ES-I3 (cell line): ENCODE results near the gene UBE2F.
A peak's percentile ranks its signal among the peaks of the same experiment; 100 is the strongest.

Experiments used
- H3K36me3 ChIP-seq: 2 replicates; pipeline ENCODE4 v1.6.1; 2013; ENCODE audit warnings: mild to moderate bottlenecking, low read length, control low read depth, moderate library complexity; ENCODE audit not compliant: insufficient read depth
- H3K4me1 ChIP-seq: 2 replicates; pipeline ENCODE4 v1.6.1; 2013; ENCODE audit warnings: mild to moderate bottlenecking, control low read depth, low read length; ENCODE audit not compliant: insufficient read depth
- H3K9ac ChIP-seq: 2 replicates; pipeline ENCODE4 v1.6.1; 2013; ENCODE audit warnings: low read depth, mild to moderate bottlenecking, low read length, moderate library complexity
- H3K9me3 ChIP-seq: 2 replicates; pipeline ENCODE4 v1.6.1; 2013; ENCODE audit warnings: mild to moderate bottlenecking, low read length, moderate library complexity; ENCODE audit not compliant: control insufficient read depth, insufficient read depth

The UBE2F gene, protein sequence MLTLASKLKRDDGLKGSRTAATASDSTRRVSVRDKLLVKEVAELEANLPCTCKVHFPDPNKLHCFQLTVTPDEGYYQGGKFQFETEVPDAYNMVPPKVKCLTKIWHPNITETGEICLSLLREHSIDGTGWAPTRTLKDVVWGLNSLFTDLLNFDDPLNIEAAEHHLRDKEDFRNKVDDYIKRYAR

DNA sequence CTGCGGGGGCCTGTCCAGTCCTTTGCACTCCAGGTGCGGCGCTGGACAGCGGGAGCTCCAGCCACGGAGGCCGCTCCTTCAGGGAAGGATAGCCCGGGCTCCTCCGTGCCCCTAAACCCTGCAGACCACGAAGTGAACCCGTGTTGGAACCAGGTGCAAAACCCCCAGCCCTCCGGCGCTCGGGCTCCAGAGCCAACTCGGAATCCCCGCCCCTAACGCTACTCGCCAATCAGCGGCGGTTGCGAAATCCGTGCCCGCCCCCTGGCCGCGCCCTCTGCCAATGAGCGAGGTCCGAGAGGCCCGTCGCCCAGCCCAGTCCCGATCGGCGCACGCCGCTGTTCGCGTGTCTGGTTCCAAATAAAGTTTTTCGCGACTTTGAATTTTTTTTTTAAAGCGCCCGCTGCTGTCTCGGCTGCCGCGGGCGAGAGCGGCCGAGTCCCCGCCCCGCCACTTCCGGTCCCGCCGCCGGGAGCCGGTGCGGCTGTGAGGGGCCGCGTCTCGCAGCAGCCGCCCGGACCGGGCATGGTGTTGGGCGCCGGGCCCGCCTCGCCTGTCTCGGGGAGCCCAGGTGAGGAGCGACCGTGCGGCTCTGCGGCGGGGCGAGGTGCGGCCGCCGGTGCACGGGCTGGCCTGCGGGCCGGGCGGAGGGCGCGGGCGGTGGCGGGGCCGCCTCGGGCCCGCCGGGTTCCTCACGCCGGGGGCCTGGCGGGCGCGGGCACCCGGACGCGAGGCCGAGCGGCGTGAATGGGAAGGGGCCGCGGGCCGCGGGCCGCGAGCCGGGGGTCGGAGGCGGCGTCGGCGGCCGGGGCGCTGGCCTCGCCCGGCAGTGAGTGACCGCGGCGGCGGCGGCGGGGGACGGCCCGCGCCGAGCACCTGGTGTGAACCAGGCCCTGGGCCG lies at the start of gene UBE2F:
TSS of gene UBE2F (plus strand) at position 450 of the 898 bp plus-strand sequence. CDS start 6,094 bp downstream, outside the sequence.
- H3K4me1 ChIP-seq: no peaks in the 10 kb centered on the region
- H3K9ac ChIP-seq: peak within 1 kb of the TSS; percentile 94
- peaks cover 6% of the 10 kb centered on the region; the same call in 1 of the 2 replicates for H3K9me3 ChIP-seq
- no peaks in the 10 kb centered on the region for H3K36me3 ChIP-seq

DNA sequence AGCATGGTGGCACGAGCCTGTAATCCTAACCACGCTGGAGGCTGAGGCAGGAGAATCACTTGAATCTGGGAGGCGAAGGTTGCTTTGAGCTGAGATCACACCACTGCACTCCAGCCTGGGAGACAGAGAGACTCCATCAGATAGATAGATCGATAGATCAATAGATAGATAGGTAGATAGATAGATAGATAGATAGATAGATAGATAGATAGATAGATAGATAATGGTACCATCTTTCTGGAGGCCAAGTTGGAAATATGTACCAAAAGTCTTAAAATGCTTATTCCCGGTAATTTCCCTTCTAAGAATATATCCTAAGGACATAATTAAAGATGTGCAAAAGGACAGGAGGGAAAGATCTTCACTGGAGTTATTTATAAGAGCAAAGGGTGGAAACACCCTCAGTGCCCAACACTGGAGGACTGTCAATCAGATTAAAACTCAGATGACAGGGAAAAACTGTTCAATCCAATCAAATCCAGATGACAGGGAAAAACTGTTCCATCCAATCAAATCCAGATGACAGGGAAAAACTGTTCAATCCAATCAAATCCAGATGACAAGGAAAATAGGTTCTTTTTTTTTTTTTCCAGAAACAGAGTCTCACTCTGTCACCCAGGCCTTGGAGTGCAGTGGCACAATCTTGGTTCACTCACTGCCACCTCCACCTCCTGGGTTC lies 49.0 kb upstream of the UBE2F start:
- Histone ChIP-seq H3K4me1 (peaks cover 2% of the 10 kb centered on the region; the same call in 1 of the 2 replicates), H3K9me3 (no peaks in the 10 kb centered on the region), H3K36me3 (no peaks in the 10 kb centered on the region), H3K9ac (no peak overlapping the region)

DNA sequence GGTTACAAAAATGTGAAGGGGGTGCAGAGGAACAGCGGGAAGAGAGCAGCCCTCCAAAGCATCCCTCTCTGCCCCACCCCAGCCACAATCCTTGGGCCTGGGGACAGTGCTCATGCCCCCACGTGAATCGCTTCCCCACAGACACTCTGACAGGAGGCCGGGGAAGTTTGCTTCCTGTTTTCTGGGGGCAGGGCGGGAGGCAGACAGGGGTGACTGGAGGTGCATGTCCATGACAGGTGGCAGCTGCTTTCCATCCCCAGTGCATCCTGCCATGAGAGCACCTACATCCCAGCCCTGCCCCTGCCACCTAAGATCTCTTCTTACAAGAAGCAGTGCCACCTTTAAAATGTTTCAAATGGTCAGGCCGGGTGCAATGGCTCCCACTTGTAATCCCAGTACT lies 47.2 kb upstream of the UBE2F start:
- Histone ChIP-seq H3K36me3 (no peaks in the 10 kb centered on the region), H3K9me3 (no peaks in the 10 kb centered on the region), H3K9ac (no peak overlapping the region), H3K4me1 (peaks cover 6% of the 10 kb centered on the region; the same call in 1 of the 2 replicates)

DNA sequence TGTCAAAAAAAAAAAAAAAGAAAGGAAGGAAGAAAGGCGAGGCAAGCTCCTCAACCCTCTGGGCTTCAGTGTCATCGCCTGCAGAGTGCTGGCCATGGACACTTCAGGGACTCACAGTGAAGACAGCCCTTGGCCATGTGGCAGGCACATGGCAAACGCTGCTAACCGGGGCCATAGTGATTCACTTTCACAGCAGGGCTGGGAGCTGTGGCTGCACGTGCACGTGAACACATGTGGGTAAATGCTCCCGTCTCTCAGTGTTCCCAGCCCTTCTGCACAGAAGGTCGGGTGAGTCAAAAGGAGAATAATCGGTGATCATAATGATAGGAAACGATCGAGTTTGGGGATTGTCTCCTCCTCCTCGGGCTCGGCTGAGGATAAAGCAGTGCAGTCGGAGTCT lies 46.1 kb upstream of the UBE2F start:
- peaks cover 6% of the 10 kb centered on the region; the same call in 1 of the 2 replicates for H3K4me1 ChIP-seq
- no peaks in the 10 kb centered on the region for H3K36me3 ChIP-seq
- no peaks in the 10 kb centered on the region for H3K9me3 ChIP-seq
- H3K9ac ChIP-seq: no peak overlapping the region

DNA sequence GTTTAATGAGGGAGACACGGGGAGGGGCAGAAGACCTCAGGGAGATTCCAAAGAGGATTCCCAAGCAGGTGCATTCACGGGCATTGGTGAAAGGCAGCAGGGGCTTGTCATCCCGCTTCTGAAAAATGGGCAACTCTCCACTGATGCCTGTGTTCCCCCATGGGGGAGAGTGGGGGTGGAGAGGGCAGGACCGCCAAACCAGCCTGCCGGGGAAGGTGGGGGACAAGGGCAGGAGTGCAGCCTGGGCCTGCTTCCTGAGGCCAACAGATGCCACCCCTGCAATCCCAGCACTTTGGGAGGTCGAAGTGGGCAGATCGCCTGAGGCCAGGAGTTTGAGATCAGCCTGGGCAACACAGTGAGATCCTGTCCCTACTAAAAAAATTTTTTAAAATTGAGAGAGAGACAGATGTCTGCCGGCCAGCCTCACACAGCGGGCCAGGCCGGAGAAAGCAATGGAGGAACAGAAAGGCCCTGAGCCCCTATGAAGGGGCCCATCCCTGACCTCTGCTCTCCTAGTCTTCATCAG lies 44.8 kb upstream of the UBE2F start:
- Histone ChIP-seq H3K36me3 (no peaks in the 10 kb centered on the region), H3K9me3 (no peaks in the 10 kb centered on the region), H3K4me1 (peaks cover 6% of the 10 kb centered on the region; the same call in 1 of the 2 replicates), H3K9ac (no peak overlapping the region)

DNA sequence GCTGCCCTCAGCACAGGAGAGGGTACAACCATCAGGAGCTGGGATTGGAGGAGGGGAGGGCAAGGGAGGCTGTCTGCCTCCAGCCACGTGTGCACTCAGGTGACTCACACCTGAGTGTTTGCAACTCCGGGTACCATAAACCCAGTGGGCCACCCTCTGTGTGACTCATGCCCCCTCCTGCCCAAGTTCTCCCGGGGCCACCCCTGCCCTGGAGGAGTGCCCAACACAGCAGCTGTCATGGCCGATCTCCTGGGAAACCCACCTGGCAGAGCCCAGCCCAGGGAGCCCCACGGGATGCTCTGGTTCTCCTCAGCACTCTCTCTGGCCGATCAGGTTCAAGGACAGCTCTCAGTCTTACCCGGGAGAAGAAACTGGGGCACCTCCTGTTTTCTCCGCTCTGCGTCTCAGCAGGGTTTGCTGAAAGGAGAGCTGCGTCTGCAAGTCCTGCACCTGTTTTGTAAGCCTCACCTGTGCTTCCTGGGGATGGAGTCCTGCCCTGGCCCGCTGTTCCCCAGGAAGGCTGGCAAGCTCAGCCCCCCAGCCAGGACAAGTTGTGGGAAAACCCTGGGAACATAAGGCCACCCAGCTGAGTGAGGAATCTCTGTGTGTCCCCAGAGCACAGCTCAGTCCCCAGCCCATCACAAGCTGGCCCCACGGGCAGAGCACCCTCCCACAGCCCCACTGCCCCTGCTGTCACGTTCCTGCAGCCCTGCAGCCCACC lies 44.0 kb upstream of the UBE2F start:
- Histone ChIP-seq H3K9ac (no peak overlapping the region; the same call in 1 of the 2 replicates), H3K36me3 (no peaks in the 10 kb centered on the region), H3K9me3 (no peaks in the 10 kb centered on the region), H3K4me1 (peaks cover 6% of the 10 kb centered on the region; the same call in 1 of the 2 replicates)

DNA sequence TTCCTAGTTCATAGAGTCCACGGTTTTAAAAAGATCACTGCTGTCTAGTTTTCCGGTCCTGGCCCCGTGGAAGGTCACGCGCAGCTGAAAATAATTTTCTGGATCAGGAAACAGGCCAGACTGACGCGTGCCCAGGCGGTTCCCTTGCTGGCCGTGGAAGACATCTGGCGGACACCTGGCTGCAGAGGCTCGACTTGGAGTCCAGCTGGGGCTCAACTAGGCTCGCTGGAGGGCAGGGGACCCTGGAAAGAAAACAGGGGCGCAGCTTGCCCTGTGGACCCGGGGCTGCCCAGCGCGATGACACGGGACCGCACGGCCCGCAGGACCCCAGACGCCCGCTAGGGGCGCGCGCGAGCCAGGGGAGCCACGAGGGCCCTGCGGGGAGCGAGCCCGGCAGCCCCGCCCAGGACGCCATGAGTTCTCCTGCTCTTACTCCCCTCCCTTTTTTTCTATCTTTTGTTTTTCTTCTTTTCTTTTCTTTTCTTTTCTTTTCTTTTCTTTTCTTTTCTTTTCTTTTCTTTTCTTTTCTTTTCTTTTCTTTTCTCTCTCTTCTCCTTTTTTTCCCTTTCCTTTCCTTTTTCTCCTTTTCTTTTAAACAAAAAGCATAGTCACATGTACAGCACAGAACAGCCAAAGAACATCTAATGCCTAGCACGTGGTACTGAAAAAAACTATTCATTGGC lies 43.2 kb upstream of the UBE2F start:
- Histone ChIP-seq H3K36me3 (no peaks in the 10 kb centered on the region), H3K4me1 (peaks cover 6% of the 10 kb centered on the region; the same call in 1 of the 2 replicates), H3K9me3 (no peaks in the 10 kb centered on the region), H3K9ac (peak overlapping the region; percentile 25; the same call in 1 of the 2 replicates)

DNA sequence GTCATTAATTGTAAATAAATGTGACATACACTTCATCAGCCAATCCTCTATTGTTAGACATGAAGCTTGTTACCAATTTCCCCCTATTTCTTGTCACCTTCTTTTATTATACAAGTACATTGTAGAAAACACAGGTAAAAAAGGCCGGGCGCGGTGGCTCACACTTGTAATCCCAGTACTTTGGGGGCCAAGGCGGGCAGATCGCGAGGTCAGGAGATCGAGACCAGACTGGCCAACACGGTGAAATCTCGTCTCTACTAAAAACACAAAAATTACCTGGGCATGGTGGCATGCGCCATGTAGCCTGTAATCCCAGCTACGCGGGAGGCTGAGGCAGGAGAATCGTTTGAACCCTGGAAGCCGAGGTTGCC lies 42.7 kb upstream of the UBE2F start:
- Histone ChIP-seq H3K4me1 (peaks cover 6% of the 10 kb centered on the region; the same call in 1 of the 2 replicates), H3K9ac (no peak overlapping the region), H3K36me3 (no peaks in the 10 kb centered on the region), H3K9me3 (no peaks in the 10 kb centered on the region)

DNA sequence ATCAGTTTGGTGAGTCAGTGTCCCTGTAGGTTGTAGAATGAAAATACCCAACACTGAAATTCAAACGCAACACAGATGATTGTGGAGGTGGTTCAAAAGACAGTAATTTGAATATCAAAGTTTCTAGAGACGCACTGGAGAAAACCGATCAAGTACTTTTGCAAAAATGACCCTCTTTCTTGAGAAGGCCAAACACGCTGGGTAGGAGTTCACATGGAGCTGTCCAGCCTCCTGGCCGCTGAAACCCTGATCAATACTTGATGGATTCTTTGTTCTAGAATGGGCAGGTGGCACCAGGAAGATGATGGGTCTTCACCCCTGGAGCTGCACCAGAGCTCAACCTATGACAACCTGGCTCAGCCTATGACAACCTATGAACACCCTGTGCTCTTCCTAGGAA lies 39.7 kb upstream of the UBE2F start:
- Histone ChIP-seq H3K9me3 (peaks cover 3% of the 10 kb centered on the region; the same call in 1 of the 2 replicates), H3K9ac (no peak overlapping the region), H3K4me1 (peaks cover 6% of the 10 kb centered on the region; the same call in 1 of the 2 replicates), H3K36me3 (no peaks in the 10 kb centered on the region)

DNA sequence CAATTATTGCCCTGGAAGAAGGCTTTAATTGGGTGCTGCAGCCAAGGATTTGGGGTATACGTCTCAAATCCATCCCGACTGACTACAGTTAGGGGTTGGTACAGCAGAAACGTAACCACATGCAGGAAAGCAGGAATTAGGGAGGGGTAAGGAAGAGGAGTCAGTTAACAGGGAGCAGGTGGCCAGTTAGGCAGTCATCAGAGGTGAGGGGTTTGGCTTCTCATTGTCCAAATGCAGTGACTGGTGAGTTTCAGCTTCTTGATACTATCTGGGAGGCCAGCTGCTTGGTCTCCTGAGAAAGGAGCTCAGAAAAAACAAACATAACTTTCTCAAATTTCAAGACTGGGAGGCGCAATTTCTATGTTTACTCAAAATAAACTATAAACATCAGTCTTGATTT lies 38.8 kb upstream of the UBE2F start:
- Histone ChIP-seq H3K4me1 (peaks cover 3% of the 10 kb centered on the region; the same call in 1 of the 2 replicates), H3K36me3 (no peaks in the 10 kb centered on the region), H3K9ac (no peak overlapping the region), H3K9me3 (peaks cover 3% of the 10 kb centered on the region; the same call in 1 of the 2 replicates)

DNA sequence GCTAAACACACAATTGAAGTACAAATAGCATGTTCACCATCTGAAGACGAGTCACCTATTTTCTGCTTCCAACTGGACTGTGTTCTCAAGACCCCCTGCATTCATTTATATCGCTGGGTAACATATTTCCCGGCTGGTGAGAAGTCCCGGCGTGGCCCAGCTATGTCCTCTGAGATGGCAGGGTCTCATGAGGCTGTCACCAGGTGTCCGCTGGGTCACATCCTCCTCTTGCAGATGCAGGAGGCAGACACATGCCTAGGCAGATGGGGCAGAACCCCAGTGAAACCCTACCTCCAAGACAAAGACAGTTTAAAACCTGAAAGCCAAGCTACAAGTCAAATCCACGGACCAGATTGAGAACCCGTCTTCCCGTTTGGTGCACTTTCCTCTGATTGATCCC lies 36.8 kb upstream of the UBE2F start:
- Histone ChIP-seq H3K9ac (no peak overlapping the region), H3K4me1 (no peaks in the 10 kb centered on the region), H3K9me3 (peaks cover 3% of the 10 kb centered on the region; the same call in 1 of the 2 replicates), H3K36me3 (no peaks in the 10 kb centered on the region)

DNA sequence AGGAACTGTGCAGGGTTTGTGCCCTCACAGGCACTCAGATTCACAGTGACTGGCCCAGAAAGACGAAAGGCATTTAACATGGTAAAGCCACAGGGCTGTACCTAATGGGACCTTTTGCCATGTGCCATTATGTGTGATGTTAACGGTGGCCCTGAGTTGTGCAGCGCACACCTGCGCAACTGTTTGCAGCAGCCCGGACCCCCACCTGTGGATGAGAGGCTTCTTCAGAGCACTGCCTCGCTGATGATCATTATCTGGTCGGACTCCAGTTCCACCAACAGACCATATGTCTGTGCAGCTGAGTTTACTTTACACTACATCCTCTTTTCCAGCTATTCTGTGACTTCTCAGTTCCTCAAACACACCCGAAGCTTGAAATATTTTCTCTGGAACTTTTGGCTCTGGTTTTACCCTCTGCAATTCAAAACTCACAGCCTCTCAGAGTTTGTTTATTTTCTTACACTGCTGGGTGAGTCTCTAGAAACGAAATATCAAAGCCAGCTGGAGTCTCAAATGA lies 35.6 kb upstream of the UBE2F start:
- no peaks in the 10 kb centered on the region for H3K36me3 ChIP-seq
- peaks cover 3% of the 10 kb centered on the region; the same call in 1 of the 2 replicates for H3K9me3 ChIP-seq
- H3K4me1 ChIP-seq: no peaks in the 10 kb centered on the region
- H3K9ac ChIP-seq: no peak overlapping the region

DNA sequence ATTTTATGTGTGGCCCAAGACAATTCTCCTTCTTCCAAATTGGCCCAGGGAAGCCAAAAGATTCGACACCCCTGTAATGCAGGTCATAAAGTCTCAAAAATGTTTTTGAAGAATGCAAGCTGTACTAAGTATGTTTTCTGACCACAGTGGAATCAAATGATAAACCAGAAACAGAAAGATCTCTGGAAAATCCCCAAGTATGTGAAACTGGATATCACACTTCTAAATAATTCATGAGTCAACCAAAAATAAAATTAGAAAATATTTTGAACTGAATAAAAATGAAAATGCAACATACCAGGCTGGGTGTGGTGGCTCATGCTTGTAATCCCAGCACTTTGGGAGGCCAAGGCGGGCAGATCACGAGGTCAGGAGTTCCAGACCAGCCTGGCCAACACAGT lies 34.1 kb upstream of the UBE2F start:
- peaks cover 3% of the 10 kb centered on the region; the same call in 1 of the 2 replicates for H3K9me3 ChIP-seq
- H3K9ac ChIP-seq: no peak overlapping the region
- H3K36me3 ChIP-seq: no peaks in the 10 kb centered on the region
- H3K4me1 ChIP-seq: no peaks in the 10 kb centered on the region
